Glomerular endothelial cell (primary cell): ENCODE measurements around the gene EML5. TPM values are rescaled to one million over a fixed set of nuclear protein-coding genes. Genes with fewer than 3 reads are reported as not detected.

Experiments used
- DNase-seq: peaks from one replicate; pipeline ENCODE4 v3.0.0-alpha.2; 2011; ENCODE audit warnings: low read depth, low spot score; ENCODE audit errors: extremely low read depth
- total RNA-seq: library from RNA; depleted of rRNA; stranded (reverse); fragments of >200 nt; gene quantifications from 2 replicates; pipeline ENCODE4 v1.2.3, GENCODE V29; 2015

EML5 gene
- total RNA-seq, 1 donor from 2014 or later = not detected

- no peak for DNase-seq
Measured at GRCh38 chr14:88628033-88628432, 164.7 kb downstream of the EML5 start.

- DNase-seq = no peak
Measured at GRCh38 chr14:88625671-88626070, 167.1 kb downstream of the EML5 start.

- no peak for DNase-seq
Measured at GRCh38 chr14:88621100-88621499, 171.7 kb downstream of the EML5 start.

GRCh38 chr14:88618476-88618875 is 174.3 kb downstream of the EML5 start:
- no peak for DNase-seq

- DNase-seq = no peak
Measured at GRCh38 chr14:88617479-88617878, 175.3 kb downstream of the EML5 start.

- DNase-seq = no peak
Measured at GRCh38 chr14:88616697-88617096, 176.1 kb downstream of the EML5 start.

GRCh38 chr14:88614218-88614907 is 178.4 kb downstream of the EML5 start:
- no peak for DNase-seq

GRCh38 chr14:88613552-88614010 is 179.2 kb downstream of the EML5 start:
- no peak for DNase-seq

- DNase-seq = no peak
Measured at GRCh38 chr14:88612981-88613380, 179.8 kb downstream of the EML5 start.

- DNase-seq = no peak
Measured at GRCh38 chr14:88611878-88612277, 180.9 kb downstream of the EML5 start.

GRCh38 chr14:88607829-88608228 is 184.9 kb downstream of the EML5 start:
- no peak for DNase-seq

- DNase-seq = no peak
Measured at GRCh38 chr14:88605594-88605993, 187.2 kb downstream of the EML5 start.

GRCh38 chr14:88604212-88604611 is 188.5 kb downstream of the EML5 start:
- no peak for DNase-seq

- DNase-seq = no peak
Measured at GRCh38 chr14:88599761-88600439, 192.9 kb downstream of the EML5 start.

GRCh38 chr14:88599326-88599725 is 193.4 kb downstream of the EML5 start:
- DNase-seq = no peak

- DNase-seq = no peak
Measured at GRCh38 chr14:88598097-88598675, 194.6 kb downstream of the EML5 start.

- no peak for DNase-seq
Measured at GRCh38 chr14:88597601-88598000, 195.2 kb downstream of the EML5 start.

GRCh38 chr14:88597038-88597437 is 195.7 kb downstream of the EML5 start:
- DNase-seq = no peak

- no peak for DNase-seq
Measured at GRCh38 chr14:88592031-88592430, 200.7 kb downstream of the EML5 start.

GRCh38 chr14:88590173-88590572 is 202.6 kb downstream of the EML5 start:
- DNase-seq = no peak

- DNase-seq = no peak
Measured at GRCh38 chr14:88588081-88588480, 204.7 kb downstream of the EML5 start.

GRCh38 chr14:88584451-88584850 is 208.3 kb downstream of the EML5 start:
- DNase-seq = no peak
